ENCODE measurements around the gene EOMES. TPM values are rescaled to one million over a fixed set of nuclear protein-coding genes. Genes with fewer than 3 reads are reported as not detected.
A peak's percentile ranks its signal among the peaks of the same experiment; 100 is the strongest.

Gene EOMES
- total RNA-seq, 2 donors from 2014 or later = 0.55 to 1.1 TPM

GRCh38 chr3:27666272-27666671 lies 55.9 kb downstream of the EOMES start:
- Mint-ChIP-seq H3K4me1 (peaks cover 15% of the 10 kb centered on the region), H3K4me3 (peak overlapping the region; percentile 63), H3K27me3 (no peaks in the 10 kb centered on the region), H3K27ac (peak overlapping the region; percentile 71), H3K36me3 (ENCODE audit: low read depth) (peaks cover 6% of the 10 kb centered on the region)
- ATAC-seq = no peak
- no peak for DNase-seq
- no peaks in the 10 kb centered on the region for H3K9me3 ChIP-seq (ENCODE audit: control insufficient read depth, low read length, poor library complexity, severe bottlenecking)

Other genes with a start within 250 kb of the EOMES start
- gene SLC4A7, start 237.9 kb downstream of the EOMES start, total RNA-seq = 10 to 100 TPM; 63.9 to 67.3 TPM

All from T-helper 17 cell (primary cell).